Measurements from ENCODE around the gene KLHDC9.

DNA sequence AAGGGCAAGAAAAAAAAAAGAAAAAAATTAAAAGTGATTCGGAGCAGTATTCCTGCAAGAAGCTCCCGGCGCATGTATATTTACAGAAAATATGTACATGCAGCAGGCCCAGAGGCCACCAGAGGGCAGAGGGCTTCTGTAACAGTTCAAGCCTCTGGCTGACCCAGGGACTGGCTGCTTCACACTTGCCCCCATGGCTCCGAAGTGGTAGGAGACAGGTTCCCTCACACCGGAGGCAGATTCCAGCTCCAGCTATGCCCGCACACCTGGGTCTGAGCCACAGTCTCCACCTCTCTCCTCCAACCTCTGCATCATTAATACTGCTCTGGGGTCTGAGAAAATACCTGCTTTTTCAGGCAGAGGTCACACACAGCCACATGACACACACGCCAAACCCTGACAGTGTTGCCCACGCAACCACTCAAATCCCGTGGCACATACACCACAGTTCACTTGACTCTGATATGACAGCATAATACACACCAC lies 26.2 kb upstream of the KLHDC9 start:
- TF ChIP-seq, protein P1, sequence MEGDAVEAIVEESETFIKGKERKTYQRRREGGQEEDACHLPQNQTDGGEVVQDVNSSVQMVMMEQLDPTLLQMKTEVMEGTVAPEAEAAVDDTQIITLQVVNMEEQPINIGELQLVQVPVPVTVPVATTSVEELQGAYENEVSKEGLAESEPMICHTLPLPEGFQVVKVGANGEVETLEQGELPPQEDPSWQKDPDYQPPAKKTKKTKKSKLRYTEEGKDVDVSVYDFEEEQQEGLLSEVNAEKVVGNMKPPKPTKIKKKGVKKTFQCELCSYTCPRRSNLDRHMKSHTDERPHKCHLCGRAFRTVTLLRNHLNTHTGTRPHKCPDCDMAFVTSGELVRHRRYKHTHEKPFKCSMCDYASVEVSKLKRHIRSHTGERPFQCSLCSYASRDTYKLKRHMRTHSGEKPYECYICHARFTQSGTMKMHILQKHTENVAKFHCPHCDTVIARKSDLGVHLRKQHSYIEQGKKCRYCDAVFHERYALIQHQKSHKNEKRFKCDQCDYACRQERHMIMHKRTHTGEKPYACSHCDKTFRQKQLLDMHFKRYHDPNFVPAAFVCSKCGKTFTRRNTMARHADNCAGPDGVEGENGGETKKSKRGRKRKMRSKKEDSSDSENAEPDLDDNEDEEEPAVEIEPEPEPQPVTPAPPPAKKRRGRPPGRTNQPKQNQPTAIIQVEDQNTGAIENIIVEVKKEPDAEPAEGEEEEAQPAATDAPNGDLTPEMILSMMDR (IDR thresholded peaks at IDR 0.05), result peak; percentile 53 to 72 (median 64)
- no peak for TF ChIP-seq POLR2A (IDR thresholded peaks at IDR 0.05)
- no peak for TF ChIP-seq POLR2AphosphoS5 (IDR thresholded peaks at IDR 0.05)
- no peak for TF ChIP-seq EP300 (IDR thresholded peaks at IDR 0.05)
